ENCODE results near the gene MS4A15. TPM values are rescaled to one million over a fixed set of nuclear protein-coding genes. Genes with fewer than 3 reads are reported as not detected.
"Not testable (repeated sequence)": the region's sequence is repeated elsewhere in the genome, so short reads cannot be mapped to it uniquely, and the experiment has no call there.

The MS4A15 gene
- total RNA-seq, 1 donor from 2014 or later, result not detected

DNA sequence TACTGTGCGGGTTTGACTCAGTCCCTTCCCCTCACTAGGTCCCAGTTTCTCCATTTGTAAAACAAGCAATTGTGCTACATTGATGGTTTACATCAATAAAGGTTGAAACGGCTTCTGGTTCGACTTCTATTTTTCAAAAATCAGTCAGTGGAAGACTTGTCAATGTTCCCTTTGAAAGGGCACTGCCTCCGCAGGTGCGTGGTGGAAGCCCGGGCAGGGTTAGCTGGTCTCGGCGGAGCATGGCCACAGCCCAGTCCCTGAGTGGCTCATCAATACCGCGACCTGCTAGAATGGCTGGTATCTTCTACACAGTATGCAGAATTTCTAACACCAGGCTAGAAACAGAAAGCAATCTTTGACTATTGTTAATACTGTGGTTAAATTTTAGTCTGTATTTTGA lies 44.5 kb downstream of the MS4A15 start:
- no peak overlapping the region for H3K27ac Mint-ChIP-seq
- DNase-seq (ENCODE audit: low spot score), result no peak
- H3K4me1 Mint-ChIP-seq (ENCODE audit: low read depth), result no peaks in the 10 kb centered on the region
- H3K36me3 Mint-ChIP-seq (ENCODE audit: low read depth), result no peaks in the 10 kb centered on the region
- H3K9me3 Mint-ChIP-seq, result no peaks in the 10 kb centered on the region
- intact Hi-C loops (cut with micrococcal nuclease), result no loop called here
- no peak overlapping the region for H3K4me3 Mint-ChIP-seq
- peaks cover 13% of the 10 kb centered on the region for H3K27me3 Mint-ChIP-seq (ENCODE audit: insufficient read depth)

DNA sequence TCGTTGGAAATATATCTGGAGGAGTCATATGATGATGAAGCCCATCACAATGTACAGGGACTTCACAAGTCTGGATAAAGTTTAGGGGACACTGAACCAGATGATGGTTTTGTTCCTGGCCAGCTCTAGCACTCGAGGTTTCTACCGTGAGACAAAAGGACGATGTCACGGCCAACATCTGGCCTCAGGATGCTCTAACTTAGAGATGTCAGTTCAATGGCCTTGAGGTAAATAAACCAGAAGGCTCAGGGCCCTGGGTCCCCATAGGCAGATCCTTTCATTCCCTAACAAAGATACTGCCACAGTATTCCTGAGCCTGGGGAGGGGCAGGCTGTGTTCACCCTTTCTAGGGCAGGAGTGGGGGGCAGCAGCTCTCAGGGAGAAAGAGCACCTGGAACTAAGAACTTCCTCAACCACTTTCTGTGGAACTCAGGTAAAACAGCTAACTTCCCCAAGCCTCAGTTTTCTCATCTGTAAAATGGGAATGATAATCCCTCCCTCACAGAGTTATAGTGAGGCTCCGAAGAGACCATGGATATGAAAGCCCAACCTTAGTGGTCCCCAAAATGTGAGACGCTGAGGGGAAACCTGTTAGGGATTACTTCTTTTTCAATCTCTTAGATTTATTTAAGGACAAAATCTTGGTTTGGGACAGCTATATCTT lies 46.7 kb downstream of the MS4A15 start:
- H3K36me3 Mint-ChIP-seq (ENCODE audit: low read depth), result no peaks in the 10 kb centered on the region
- intact Hi-C loops (cut with micrococcal nuclease), result no loop called here
- no peak overlapping the region for H3K4me3 Mint-ChIP-seq
- DNase-seq (ENCODE audit: low spot score), result no peak
- no peaks in the 10 kb centered on the region for H3K9me3 Mint-ChIP-seq
- peaks cover 13% of the 10 kb centered on the region for H3K27me3 Mint-ChIP-seq (ENCODE audit: insufficient read depth)
- no peak overlapping the region for H3K27ac Mint-ChIP-seq
- no peaks in the 10 kb centered on the region for H3K4me1 Mint-ChIP-seq (ENCODE audit: low read depth)

DNA sequence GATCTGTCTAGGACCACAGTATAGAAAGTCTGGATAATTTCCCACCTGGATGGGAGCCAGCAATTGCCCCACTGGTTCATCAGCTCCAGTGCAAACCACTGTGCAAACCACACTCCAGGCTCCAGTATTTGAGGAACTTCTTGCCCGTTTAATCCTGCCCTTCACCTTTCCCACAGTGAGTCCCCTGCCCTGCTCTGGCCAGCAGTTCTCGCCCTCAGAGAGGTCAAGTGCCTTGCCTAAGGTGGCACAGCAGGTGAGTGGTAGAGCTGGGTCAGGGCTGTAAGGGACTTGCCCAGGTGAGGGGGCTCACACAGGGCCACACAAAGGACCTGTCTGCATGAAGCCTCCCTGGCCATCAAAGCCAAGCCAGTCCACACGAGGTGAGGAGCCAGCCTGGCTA lies 52.6 kb downstream of the MS4A15 start:
- no peak overlapping the region for H3K4me3 Mint-ChIP-seq
- no peak for DNase-seq (ENCODE audit: low spot score)
- peaks cover 7% of the 10 kb centered on the region for H3K27me3 Mint-ChIP-seq (ENCODE audit: insufficient read depth)
- intact Hi-C loops (cut with micrococcal nuclease), result no loop called here
- no peak overlapping the region for H3K27ac Mint-ChIP-seq
- no peaks in the 10 kb centered on the region for H3K36me3 Mint-ChIP-seq (ENCODE audit: low read depth)
- H3K9me3 Mint-ChIP-seq, result no peaks in the 10 kb centered on the region
- peaks cover 5% of the 10 kb centered on the region for H3K4me1 Mint-ChIP-seq (ENCODE audit: low read depth)

DNA sequence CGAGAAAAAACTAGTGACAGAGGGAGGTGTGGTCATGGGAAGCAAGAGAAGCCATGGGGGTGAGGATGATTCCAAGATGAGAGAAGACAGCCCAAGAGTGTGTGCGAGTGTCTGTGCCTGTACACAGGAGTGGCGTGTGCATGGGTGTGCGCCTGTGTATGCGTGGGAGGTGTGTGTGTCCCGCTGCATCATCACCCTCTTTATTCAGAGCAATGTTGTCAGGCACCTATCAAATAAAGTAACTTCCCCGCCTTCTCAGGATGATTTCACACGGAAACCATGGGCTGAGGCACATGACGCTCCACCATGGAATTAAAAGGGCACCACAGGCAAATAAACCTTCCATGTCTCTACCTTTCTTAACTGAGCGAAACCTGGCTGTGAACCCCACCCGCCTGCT lies 53.0 kb downstream of the MS4A15 start:
- peaks cover 7% of the 10 kb centered on the region for H3K27me3 Mint-ChIP-seq (ENCODE audit: insufficient read depth)
- no peak for DNase-seq (ENCODE audit: low spot score)
- H3K4me3 Mint-ChIP-seq, result no peak overlapping the region
- H3K4me1 Mint-ChIP-seq (ENCODE audit: low read depth), result peaks cover 5% of the 10 kb centered on the region
- intact Hi-C loops (cut with micrococcal nuclease), result no loop called here
- no peaks in the 10 kb centered on the region for H3K9me3 Mint-ChIP-seq
- no peak overlapping the region for H3K27ac Mint-ChIP-seq
- H3K36me3 Mint-ChIP-seq (ENCODE audit: low read depth), result no peaks in the 10 kb centered on the region

DNA sequence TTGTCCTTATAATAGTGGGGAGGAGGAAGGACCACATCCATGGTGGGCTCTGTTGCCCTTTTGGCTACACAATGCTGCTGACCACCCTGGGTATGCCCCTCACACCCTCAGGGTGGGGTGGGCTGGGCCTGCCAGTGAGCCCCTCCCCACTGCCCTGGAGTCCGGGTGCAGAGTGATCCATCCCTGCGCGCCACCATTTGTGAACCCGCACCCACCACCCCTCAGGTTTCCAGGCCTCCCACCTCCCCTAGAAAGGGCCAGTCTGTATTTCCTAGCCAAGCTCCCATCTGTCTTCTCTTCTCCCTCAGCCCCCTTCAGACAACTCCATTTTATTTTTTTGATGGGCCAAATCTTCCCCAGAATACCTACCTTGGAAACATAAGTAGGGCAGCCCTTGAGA lies 53.5 kb downstream of the MS4A15 start:
- intact Hi-C loops (cut with micrococcal nuclease), result no loop called here
- H3K27me3 Mint-ChIP-seq (ENCODE audit: insufficient read depth), result peaks cover 7% of the 10 kb centered on the region
- peaks cover 5% of the 10 kb centered on the region for H3K4me1 Mint-ChIP-seq (ENCODE audit: low read depth)

DNA sequence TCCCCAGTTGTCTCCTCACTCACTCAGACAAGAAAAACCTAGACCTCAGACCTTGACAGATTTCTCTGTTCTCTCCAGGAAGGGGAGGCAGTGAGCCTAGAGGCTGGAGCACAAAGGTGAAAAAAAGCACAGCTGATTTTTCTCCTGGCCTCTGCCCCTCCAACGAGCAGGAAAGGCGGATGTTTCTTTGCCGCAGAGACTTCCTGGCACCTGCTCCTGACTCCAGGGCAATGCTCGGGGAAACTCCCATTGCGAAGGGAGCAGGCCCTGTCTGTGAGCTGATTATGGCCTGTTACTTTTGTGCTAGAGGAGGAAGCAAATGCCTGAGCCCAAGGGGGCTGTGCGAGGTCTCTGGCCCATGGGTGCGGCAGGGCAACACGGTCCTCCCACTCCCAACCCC lies 53.9 kb downstream of the MS4A15 start:
- no peak overlapping the region for H3K27ac Mint-ChIP-seq
- no peaks in the 10 kb centered on the region for H3K9me3 Mint-ChIP-seq
- no peak overlapping the region for H3K4me3 Mint-ChIP-seq
- H3K4me1 Mint-ChIP-seq (ENCODE audit: low read depth), result peaks cover 5% of the 10 kb centered on the region
- H3K36me3 Mint-ChIP-seq (ENCODE audit: low read depth), result no peaks in the 10 kb centered on the region
- intact Hi-C loops (cut with micrococcal nuclease), result no loop called here
- peaks cover 4% of the 10 kb centered on the region for H3K27me3 Mint-ChIP-seq (ENCODE audit: insufficient read depth)
- no peak for DNase-seq (ENCODE audit: low spot score)

More for the DNA sequence above, 53.5 kb downstream of the MS4A15 start:
- Mint-ChIP-seq H3K4me3 (no peak overlapping the region), H3K36me3 (ENCODE audit: low read depth) (no peaks in the 10 kb centered on the region), H3K9me3 (no peaks in the 10 kb centered on the region), H3K27ac (no peak overlapping the region)
- no peak for DNase-seq (ENCODE audit: low spot score)

DNA sequence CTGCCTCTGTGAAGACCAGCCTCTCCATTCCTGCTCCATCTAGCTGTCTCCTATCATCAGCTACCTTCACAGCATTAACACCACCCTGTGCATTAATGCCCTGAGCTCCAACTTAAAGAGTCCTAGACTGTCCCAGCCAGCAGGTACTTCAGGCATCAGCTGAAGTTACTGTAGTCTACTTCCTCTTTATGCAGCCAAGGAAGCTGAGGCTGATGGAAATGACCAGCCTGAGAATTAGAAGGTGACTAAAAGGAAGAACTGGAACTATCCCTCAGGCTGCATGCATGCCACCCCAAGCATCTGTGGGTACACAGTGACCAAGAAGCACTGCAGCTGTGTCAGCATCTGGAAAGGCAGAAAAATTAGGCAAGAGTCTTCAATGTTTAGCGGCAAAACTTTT lies 56.7 kb downstream of the MS4A15 start:
- Mint-ChIP-seq H3K36me3 (ENCODE audit: low read depth) (no peaks in the 10 kb centered on the region), H3K27ac (no peak overlapping the region), H3K9me3 (peaks cover 12% of the 10 kb centered on the region), H3K4me1 (ENCODE audit: low read depth) (peaks cover 5% of the 10 kb centered on the region), H3K4me3 (no peak overlapping the region), H3K27me3 (ENCODE audit: insufficient read depth) (peaks cover 2% of the 10 kb centered on the region)
- intact Hi-C loops (cut with micrococcal nuclease), result no loop called here
- DNase-seq (ENCODE audit: low spot score), result no peak

DNA sequence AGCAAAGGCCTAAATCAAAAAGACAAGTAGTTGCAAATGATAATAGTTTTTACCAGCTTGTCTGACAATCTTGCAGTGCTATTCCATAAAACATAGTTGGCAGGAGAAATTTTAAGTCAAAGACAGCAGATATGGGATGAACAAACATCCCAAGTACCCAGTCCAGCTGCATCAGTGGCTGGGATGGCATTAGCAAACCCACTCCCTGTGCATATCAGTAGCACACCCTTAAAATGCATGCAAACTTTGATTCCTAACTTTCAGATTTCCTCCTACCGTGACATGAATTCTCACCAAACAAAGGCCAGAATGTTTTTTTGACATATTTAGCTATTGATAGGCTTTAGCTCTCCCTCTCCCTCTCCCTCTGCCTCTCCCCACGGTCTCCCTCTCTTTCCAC lies 57.4 kb downstream of the MS4A15 start:
- Mint-ChIP-seq H3K27me3 (ENCODE audit: insufficient read depth) (peaks cover 2% of the 10 kb centered on the region), H3K4me3 (no peak overlapping the region), H3K36me3 (ENCODE audit: low read depth) (no peaks in the 10 kb centered on the region), H3K27ac (no peak overlapping the region), H3K9me3 (peaks cover 12% of the 10 kb centered on the region), H3K4me1 (ENCODE audit: low read depth) (peaks cover 5% of the 10 kb centered on the region)
- DNase-seq (ENCODE audit: low spot score), result no peak
- intact Hi-C loops (cut with micrococcal nuclease), result no loop called here

DNA sequence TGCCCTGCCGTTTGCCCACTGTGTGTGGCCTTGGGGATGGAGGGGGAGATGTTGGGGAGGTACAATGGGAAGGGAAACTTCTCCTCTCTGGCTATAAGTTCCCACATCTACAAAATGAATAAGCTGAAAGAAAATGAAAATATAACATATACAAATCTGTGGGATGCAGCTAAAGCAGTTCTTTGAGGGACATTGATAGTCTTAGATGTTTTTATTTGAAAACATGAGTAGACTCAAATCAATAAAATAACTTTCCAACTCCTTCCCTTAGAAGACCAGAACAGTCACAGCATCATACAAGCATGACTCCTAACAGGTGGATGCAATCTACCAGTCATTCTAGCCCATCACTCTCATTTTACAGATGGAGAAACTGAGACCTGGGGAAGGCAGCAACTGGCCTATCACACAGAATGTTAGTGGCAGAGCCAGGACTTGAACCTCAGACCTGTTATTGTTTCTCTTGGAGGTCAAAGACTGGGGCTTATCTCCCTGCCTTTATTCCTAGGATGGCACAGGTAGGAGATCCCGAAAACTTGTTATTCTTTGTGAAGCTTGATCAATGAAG lies 60.0 kb downstream of the MS4A15 start:
- Mint-ChIP-seq H3K4me1 (ENCODE audit: low read depth) (no peaks in the 10 kb centered on the region), H3K4me3 (no peak overlapping the region), H3K27me3 (ENCODE audit: insufficient read depth) (peaks cover 1% of the 10 kb centered on the region), H3K9me3 (peaks cover 12% of the 10 kb centered on the region), H3K27ac (no peak overlapping the region), H3K36me3 (ENCODE audit: low read depth) (no peaks in the 10 kb centered on the region)
- intact Hi-C loops (cut with micrococcal nuclease), result no loop called here
- no peak for DNase-seq (ENCODE audit: low spot score)

DNA sequence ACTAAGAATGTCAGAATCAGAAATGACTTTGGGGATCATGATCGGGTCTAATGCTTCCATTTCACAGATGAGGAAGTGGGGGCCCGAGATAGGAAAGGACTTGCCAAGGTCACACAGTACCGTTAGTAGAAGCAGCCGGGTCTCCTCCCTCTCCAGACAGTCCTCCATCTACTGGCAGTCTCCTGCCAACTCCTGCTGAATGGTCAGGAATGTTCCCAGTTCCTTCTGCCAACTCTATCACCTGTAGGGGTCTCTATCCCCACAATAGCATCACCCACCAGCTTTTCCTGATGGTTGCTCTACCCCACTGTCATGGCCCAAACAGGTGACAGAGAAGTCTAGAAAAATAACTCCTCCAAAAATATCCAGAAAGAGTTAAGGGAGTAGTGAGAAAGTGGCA lies 61.4 kb downstream of the MS4A15 start:
- Mint-ChIP-seq H3K36me3 (ENCODE audit: low read depth) (no peaks in the 10 kb centered on the region), H3K9me3 (peaks cover 12% of the 10 kb centered on the region), H3K27ac (no peak overlapping the region), H3K27me3 (ENCODE audit: insufficient read depth) (no peaks in the 10 kb centered on the region), H3K4me1 (ENCODE audit: low read depth) (no peaks in the 10 kb centered on the region), H3K4me3 (no peak overlapping the region)
- DNase-seq (ENCODE audit: low spot score), result no peak
- intact Hi-C loops (cut with micrococcal nuclease), result no loop called here

DNA sequence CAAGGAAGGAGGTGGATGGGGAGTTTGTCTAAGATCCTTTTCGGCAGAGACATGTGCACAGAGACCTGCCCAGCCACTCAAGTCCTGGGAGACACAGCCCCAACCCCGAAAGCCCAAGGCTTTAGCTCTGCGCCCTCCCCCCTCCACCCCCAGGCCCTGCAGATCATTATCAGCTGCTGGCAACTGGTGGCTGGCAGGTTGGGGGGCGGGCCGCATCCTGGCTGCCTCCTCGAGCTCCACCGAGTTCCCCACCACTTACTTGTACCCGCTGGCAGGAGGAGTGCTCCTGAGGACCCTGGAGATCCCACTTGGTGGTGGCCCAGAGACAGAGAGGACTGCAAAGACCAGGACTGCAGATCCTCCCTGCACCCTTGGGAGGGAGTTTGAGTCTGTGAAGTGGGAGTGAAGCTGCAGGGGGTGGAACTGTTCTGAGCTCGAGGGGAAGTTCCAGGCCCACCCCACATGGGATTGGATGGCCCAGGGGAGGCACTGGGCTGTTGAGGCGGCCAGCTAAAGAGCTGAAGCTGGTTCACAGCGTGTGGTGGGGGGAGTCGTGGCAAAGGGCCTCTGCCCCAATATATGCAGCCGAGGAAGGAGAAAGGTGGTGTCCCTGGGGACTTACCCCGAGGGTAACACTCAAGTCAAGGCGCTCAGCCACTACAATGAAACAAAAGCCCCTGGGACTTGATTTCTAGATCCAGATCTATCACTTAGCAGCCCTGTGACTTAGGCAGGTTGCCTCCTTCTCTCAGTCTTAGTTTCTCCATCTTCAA lies 65.3 kb downstream of the MS4A15 start:
- Mint-ChIP-seq H3K9me3 (peaks cover 4% of the 10 kb centered on the region), H3K4me1 (ENCODE audit: low read depth) (no peaks in the 10 kb centered on the region), H3K36me3 (ENCODE audit: low read depth) (no peaks in the 10 kb centered on the region), H3K27me3 (ENCODE audit: insufficient read depth) (peaks cover 8% of the 10 kb centered on the region), H3K4me3 (no peak overlapping the region), H3K27ac (no peak overlapping the region)
- intact Hi-C loops (cut with micrococcal nuclease), result no loop called here
- DNase-seq (ENCODE audit: low spot score), result no peak

DNA sequence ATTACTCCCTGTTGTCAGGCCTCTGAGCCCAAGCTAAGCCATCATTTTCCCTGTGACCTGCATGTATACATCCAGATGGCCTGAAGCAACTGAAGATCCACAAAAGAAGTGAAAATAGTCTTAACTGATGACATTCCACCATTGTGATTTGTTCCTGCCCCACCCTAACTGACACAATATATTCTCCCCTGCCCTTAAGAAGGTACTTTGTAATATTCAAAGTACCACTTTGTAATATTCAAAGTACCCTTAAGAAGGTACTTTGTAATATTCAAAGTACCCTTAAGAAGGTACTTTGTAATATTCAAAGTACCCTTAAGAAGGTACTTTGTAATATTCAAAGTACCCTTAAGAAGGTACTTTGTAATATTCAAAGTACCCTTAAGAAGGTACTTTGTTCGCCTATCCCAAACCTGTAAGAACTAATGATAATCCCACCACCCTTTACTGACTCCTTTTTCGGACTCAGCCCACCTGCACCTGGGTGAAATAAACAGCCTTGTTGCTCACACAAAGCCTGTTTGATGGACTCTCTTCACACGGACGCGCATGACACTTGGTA lies 67.2 kb downstream of the MS4A15 start:
- DNase-seq (ENCODE audit: low spot score); intact Hi-C loops (cut with micrococcal nuclease); H3K9me3 Mint-ChIP-seq; H3K36me3 Mint-ChIP-seq (ENCODE audit: low read depth); H3K4me3 Mint-ChIP-seq; H3K4me1 Mint-ChIP-seq (ENCODE audit: low read depth); H3K27me3 Mint-ChIP-seq (ENCODE audit: insufficient read depth); H3K27ac Mint-ChIP-seq: not testable (repeated sequence)

DNA sequence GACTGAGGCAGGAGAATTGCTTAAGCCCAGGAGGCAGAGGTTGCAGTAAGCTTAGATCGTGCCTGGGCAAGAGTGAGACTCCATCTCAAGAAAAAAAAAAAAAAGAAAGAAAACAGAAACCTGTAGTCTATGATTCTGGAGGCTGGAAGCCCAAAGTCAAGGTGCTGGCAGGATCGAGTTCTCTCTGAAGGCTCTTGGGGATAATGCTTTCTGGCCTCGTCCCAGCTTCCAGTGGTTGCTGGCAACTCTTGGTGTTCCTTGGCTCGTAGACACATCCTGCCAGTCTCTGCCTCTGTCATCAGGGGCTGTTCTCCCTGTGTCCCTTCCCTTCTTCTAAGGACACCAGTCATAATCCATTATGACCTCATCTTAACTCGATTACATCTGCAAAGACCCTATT lies 68.5 kb downstream of the MS4A15 start:
- H3K4me1 Mint-ChIP-seq (ENCODE audit: low read depth), result no peaks in the 10 kb centered on the region
- H3K9me3 Mint-ChIP-seq, result no peaks in the 10 kb centered on the region
- peaks cover 8% of the 10 kb centered on the region for H3K27me3 Mint-ChIP-seq (ENCODE audit: insufficient read depth)
- no peak for DNase-seq (ENCODE audit: low spot score)
- H3K4me3 Mint-ChIP-seq, result no peak overlapping the region
- intact Hi-C loops (cut with micrococcal nuclease), result no loop called here
- no peaks in the 10 kb centered on the region for H3K36me3 Mint-ChIP-seq (ENCODE audit: low read depth)
- no peak overlapping the region for H3K27ac Mint-ChIP-seq

All from activated T-helper 1 cell treated with anti-CD3 and anti-CD28 coated beads, Interleukin-12 subunit alpha, Interleukin-12 subunit beta, Interleukin-2, Interleukin-4 antibody, amounts not matched to agents 30 ng/mL and 10 ng/mL and 1 ng/mL, durations not matched to agents 14 hours and 24 hours and 36 hours (primary cell).